Tibial artery (tissue), 4 donors: ENCODE results near the gene ACOT11.

ENCODE experiments used
- DNase-seq, 2 donors: peaks; one replicate each; pipeline ENCODE4 v3.0.0-alpha.2; 2019
- H3K27ac ChIP-seq, 2 donors: fragments of 200-600 bp; sonication (generic) in 1 of 2; 1 replicate in 1 of 2; 2 replicates in 1 of 2; pipeline ENCODE4 v1.5.1; 2018 to 2019; ENCODE audit warnings: mild to moderate bottlenecking in 1 of 2
- H3K27me3 ChIP-seq, 2 donors: fragments of 200-600 bp; sonication (generic) in 1 of 2; one replicate each; pipeline versions ENCODE4 v1.5.1 to v1.6.0; 2016 to 2019
- H3K36me3 ChIP-seq, 3 donors: fragments of 200-600 bp; sonication (generic) in 2 of 3; one replicate each; pipeline ENCODE4 v1.5.1; 2016 to 2019; ENCODE audit warnings: mild to moderate bottlenecking in 2 of 3
- H3K4me1 ChIP-seq, 4 donors: fragments of 200-600 bp; sonication (generic) in 2 of 4; 1 replicate in 3 of 4; 2 replicates in 1 of 4; pipeline ENCODE4 v1.5.1; 2016 to 2019
- H3K4me3 ChIP-seq, 2 donors: fragments of 200-600 bp; sonication (generic) in 1 of 2; 1 replicate in 1 of 2; 2 replicates in 1 of 2; pipeline ENCODE4 v1.5.1; 2018 to 2019; ENCODE audit warnings: mild to moderate bottlenecking in 2 of 2
- H3K9me3 ChIP-seq, 3 donors: fragments of 200-600 bp; sonication (generic) in 1 of 3; one replicate each; pipeline ENCODE4 v1.5.1; 2016 to 2019
- intact Hi-C: fragments of 100-400 bp; cut with DNase I; formaldehyde crosslinking; loops from one replicate; pipeline ENCODE4 v1.15.0; 2023; ENCODE audit warnings: low total_unique reads
- TF ChIP-seq, protein P1 (sequence below), 2 experiments: fragments of 200-600 bp in 1 of 2; fragments of 450-650 bp in 1 of 2; IDR thresholded peaks; one replicate each; pipeline ENCODE4 v1.5.1; 2017 to 2019; ENCODE audit warnings: antibody characterized with exemption in 2 of 2, mild to moderate bottlenecking in 1 of 2, moderate library complexity in 1 of 2

The ACOT11 gene

DNA sequence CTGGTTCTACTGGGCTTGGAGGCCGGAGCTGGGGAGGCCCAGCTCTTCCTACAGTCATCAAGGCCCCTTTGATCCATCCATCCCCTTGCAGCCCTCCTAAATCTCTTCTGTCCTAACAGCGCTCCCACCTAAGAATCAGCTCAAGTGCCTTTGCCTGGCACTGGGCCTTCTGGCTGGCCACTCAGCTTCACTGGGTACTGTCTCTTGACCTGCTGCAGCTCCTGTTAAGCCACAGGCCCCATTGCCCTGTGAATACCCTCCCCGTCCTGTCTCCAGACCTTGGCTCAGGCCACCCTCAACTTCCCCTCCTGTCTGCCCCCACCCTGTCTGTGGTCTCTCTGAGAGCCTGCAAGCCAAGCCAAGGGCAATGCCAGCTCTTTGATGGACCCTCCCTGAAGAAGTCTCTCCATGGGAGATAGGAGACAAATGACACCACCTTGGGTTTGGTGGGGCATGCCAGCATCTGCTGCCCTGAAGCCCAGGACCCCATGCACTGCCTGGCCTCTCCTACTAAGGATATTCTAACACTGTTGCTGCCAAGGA, 48.0 kb downstream of the ACOT11 start:
- Histone ChIP-seq H3K27me3 (no peaks in the 10 kb centered on the region), H3K4me1 (no peaks in the 10 kb centered on the region), H3K27ac (no peak overlapping the region), H3K36me3 (peaks cover 33 to 78% (median 41%) of the 10 kb centered on the region in 3 donors), H3K9me3 (no peaks in the 10 kb centered on the region), H3K4me3 (no peak overlapping the region)
- no peak for DNase-seq
- TF ChIP-seq, protein P1, sequence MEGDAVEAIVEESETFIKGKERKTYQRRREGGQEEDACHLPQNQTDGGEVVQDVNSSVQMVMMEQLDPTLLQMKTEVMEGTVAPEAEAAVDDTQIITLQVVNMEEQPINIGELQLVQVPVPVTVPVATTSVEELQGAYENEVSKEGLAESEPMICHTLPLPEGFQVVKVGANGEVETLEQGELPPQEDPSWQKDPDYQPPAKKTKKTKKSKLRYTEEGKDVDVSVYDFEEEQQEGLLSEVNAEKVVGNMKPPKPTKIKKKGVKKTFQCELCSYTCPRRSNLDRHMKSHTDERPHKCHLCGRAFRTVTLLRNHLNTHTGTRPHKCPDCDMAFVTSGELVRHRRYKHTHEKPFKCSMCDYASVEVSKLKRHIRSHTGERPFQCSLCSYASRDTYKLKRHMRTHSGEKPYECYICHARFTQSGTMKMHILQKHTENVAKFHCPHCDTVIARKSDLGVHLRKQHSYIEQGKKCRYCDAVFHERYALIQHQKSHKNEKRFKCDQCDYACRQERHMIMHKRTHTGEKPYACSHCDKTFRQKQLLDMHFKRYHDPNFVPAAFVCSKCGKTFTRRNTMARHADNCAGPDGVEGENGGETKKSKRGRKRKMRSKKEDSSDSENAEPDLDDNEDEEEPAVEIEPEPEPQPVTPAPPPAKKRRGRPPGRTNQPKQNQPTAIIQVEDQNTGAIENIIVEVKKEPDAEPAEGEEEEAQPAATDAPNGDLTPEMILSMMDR (IDR thresholded peaks at IDR 0.05) = no peak
- intact Hi-C loops = no loop called here

DNA sequence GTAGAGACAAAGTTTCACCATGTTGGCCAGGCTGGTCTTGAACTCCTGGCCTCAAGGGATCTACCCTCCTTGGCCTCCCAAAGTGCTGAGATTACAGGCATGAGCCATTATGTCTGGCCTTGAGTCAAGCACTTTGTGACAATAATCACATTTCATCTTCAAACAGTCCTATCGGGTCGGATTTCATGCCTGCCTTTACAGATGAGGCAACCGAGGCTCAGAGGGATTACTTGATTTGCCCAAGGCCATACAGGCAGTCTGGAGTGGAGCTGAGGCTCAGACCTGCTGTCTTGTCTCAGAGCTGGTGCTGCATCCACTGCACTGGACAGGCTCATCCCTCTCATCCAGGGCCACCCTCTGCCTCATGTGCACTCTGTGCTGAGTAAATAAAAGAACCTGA, 48.7 kb downstream of the ACOT11 start:
- Histone ChIP-seq H3K9me3 (no peaks in the 10 kb centered on the region), H3K27ac (no peak overlapping the region), H3K4me1 (no peaks in the 10 kb centered on the region), H3K27me3 (no peaks in the 10 kb centered on the region), H3K36me3 (peaks cover 41 to 80% (median 48%) of the 10 kb centered on the region in 3 donors), H3K4me3 (no peak overlapping the region)
- intact Hi-C loops = no loop called here
- DNase-seq = no peak
- TF ChIP-seq, protein P1 (IDR thresholded peaks at IDR 0.05) = no peak

DNA sequence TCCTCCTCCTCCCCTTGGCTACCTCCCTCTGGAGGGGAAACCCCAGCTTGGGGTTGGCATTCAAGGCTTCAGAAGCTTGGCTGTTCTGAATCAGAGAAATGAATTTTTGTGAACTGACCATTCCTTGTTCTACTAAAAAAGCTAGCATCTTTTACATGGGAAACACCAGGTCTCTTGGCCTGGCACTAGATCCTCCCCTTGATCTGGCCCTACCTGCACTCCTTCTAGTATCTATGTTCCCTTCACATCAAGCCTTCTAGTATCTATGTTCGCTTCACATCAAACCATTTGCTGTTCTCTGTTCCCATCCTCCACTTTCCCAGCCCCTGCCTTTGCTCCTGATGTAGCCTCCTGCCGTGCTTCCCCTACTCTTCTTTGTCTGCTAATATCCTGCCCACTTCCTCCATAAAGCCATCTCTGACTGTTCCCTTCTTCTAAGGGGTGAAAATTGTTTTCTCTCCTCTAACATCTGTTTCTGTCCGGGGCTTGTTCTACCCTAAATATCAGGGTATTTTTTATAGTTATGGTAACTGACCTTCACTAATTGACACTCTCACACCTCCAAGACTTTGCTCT, 49.5 kb downstream of the ACOT11 start:
- Histone ChIP-seq H3K36me3 (peaks cover 42 to 88% (median 48%) of the 10 kb centered on the region in 3 donors), H3K27me3 (no peaks in the 10 kb centered on the region), H3K9me3 (no peaks in the 10 kb centered on the region), H3K27ac (no peak overlapping the region), H3K4me3 (no peak overlapping the region), H3K4me1 (no peaks in the 10 kb centered on the region)
- TF ChIP-seq, protein P1 (IDR thresholded peaks at IDR 0.05) = no peak
- intact Hi-C loops = no loop called here
- DNase-seq = no peak

DNA sequence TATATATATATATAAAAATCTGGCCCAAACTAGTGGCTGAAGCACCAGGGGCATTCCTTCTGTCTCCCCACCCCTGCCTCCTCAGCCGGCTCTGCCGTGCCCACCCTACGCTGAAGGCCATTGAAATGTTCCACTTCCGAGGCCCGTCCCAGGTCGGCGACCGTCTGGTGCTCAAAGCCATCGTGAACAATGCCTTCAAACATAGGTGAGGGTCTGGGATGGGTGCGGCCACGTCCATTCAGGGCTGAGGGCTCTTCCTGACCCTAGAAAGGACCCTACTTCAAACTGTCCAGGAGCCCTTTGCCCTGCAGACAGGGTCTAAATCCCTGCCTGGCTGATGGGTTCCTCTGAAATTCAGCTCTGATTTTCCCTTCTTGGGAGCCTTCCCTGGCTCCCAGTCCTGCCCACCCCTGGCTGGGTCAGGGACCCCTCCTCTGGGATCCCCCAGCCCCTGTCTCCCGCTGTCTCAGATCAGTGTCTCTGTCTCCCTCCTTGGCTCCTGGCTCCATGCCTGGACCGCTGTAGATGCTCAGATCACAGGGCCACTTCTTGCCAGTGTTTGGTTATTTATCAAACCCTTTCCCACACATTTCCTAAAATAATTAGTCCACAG, 51.3 kb downstream of the ACOT11 start:
- Histone ChIP-seq H3K36me3 (peaks cover 37 to 83% (median 41%) of the 10 kb centered on the region in 3 donors), H3K27me3 (no peaks in the 10 kb centered on the region), H3K4me1 (no peaks in the 10 kb centered on the region), H3K9me3 (no peaks in the 10 kb centered on the region), H3K4me3 (no peak overlapping the region), H3K27ac (no peak overlapping the region)
- no peak for DNase-seq
- TF ChIP-seq, protein P1 (IDR thresholded peaks at IDR 0.05) = no peak
- intact Hi-C loops = no loop called here

DNA sequence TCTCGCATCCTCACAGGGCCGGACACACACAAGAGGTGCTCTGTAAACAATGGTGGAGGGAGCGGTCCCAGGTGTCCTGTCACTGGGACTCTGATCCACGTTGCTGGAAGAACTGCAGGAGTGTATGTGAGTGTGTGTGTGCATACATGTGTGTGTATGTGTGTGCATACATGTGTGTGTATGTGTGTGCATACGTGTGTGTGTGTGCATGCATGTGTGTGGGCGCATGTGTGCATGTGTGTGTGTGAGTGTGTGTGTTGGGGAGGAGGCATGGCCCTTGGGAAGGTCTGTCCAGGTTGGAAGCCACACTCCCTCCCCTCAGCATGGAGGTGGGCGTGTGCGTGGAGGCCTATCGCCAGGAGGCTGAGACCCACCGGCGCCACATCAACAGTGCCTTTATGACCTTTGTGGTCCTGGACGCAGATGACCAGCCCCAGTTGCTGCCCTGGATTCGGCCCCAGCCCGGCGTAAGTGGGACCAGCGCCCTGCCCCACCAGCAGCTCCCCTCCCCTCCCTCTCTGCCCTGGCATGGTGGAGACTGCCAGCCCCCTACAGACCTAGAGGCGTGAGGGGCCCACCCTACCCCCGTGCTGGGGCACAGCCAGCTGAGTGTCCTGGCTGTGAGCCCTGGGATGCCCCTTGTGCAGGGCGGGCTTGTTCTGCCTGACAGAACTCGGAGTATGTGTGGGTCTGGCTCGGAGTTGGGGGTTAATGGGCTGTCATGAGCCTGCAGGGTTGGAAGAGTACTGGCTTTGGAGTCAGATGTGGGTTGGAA, 53.1 kb downstream of the ACOT11 start:
- TF ChIP-seq, protein P1 (IDR thresholded peaks at IDR 0.05) = no peak
- H3K27me3 ChIP-seq = no peaks in the 10 kb centered on the region
- H3K4me1 ChIP-seq = no peaks in the 10 kb centered on the region
- H3K4me3 ChIP-seq = no peak overlapping the region
- H3K36me3 ChIP-seq = peaks cover 31 to 77% (median 42%) of the 10 kb centered on the region in 3 donors
- DNase-seq = no peak
- intact Hi-C loops = no loop called here
- no peak overlapping the region for H3K27ac ChIP-seq
- H3K9me3 ChIP-seq = no peaks in the 10 kb centered on the region
